Skeletal muscle cell (primary cell): Measurements from ENCODE around the gene ANXA1.

Experiments used
- DNase-seq: peaks from one replicate; pipeline ENCODE4 v3.0.0-alpha.2; 2010; ENCODE audit warnings: low read depth
- H3K4me3 ChIP-seq: 2 replicates; pipeline ENCODE4 v1.5.1; 2011; ENCODE audit warnings: low read depth, mild to moderate bottlenecking, control low read depth, low read length, moderate library complexity

The ANXA1 gene

GRCh38 chr9:73137286-73137899 is 14.3 kb upstream of the ANXA1 start:
- no peak overlapping the region for H3K4me3 ChIP-seq
- no peak for DNase-seq

GRCh38 chr9:73137914-73138313 is 13.8 kb upstream of the ANXA1 start:
- no peak overlapping the region for H3K4me3 ChIP-seq
- no peak for DNase-seq

DNA sequence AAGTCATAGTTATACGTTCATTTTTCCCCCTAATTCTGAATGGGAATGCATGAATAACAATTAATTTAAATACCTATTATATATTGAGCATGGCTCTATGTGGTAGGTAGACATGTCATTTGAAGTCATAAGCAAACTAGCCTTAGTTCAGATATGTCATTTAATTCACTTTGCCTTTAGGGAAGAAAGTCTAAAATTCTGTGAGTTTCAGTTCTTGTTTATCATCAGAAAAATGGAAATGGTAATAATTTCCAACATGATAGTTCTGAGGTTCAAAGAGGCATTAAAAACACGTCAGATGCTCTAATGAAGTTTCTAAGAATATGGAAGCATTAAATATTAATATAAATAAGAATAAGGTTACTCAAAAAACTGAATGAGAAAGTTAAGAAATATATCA is 13.1 kb upstream of the ANXA1 start:
- DNase-seq, result no peak
- H3K4me3 ChIP-seq, result no peak overlapping the region

DNA sequence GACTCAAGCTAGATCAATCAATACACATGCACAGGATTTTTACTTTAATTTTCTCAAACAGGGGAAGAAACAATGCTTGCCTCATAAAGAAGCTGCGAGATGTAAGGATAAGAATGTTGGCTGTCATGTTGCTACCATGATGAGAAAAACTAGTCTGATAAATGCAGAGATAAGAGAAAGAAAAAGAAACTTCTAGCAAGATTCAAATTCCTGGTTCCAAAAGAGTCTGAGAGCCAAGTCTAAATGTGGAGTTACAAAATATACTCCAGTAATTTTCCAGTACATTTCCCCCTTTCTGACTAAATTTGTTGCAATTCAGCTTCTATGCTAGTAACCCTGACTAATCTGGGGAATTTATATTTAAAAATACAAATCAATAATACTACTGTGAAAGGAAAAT is 10.4 kb upstream of the ANXA1 start:
- H3K4me3 ChIP-seq, result no peak overlapping the region
- DNase-seq, result no peak

GRCh38 chr9:73143711-73144328 is 7.8 kb upstream of the ANXA1 start:
- no peak overlapping the region for H3K4me3 ChIP-seq
- peak; percentile 53 for DNase-seq

- no peak for DNase-seq
- H3K4me3 ChIP-seq, result no peak overlapping the region
Measured at GRCh38 chr9:73146111-73146815, 5.4 kb upstream of the ANXA1 start.

- no peak overlapping the region for H3K4me3 ChIP-seq
- no peak for DNase-seq
Measured at GRCh38 chr9:73148447-73148937, 3.2 kb upstream of the ANXA1 start.

- H3K4me3 ChIP-seq, result peak overlapping the region; percentile 1
Measured at GRCh38 chr9:73149371-73150067, 2.1 kb upstream of the ANXA1 start.

GRCh38 chr9:73152543-73152844 is 829 bp downstream of the ANXA1 start:
- H3K4me3 ChIP-seq, result peak overlapping the region; percentile 59
- no peak for DNase-seq

More at GRCh38 chr9:73149371-73150067, 2.1 kb upstream of the ANXA1 start:
- peak; percentile 63 for DNase-seq

DNA sequence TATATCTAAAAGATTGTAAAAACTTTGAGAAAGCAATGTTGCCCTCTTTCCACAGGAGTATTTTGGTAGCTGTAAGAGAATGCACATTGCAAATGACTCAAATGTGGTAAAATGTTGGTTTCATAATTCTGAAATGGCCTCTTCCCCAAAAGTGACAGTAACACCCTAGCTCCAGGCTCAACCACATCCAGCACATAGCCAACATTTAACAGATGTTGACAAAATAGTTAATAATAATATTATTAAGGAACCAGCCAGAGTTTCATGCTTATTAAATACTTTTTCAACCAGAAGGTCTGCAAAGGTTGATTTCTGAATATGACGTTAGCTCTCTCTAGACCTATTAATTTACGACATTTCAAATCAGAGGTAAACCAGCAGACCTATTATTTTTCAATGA is 1.3 kb downstream of the ANXA1 start:
- DNase-seq, result no peak

DNA sequence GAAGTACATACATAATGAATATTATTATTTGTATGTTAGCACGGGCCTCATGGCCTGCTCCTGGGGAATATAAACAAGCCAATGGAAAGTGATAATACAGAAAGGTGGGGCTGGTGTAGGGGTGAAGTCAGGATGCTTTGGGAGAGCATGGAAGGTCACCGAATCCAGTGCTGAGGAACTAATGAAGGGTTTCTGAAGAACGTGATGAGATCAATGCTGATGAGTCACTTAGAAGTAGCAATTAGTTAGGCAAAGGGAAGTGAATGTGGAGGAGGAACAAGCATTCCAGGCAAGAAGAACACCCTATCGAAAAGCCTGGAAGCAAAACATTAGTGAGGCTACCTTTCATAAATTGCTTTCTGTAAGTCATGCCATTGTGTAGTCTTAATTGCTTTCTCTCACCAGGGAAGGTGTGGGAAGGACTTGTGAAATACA is 2.1 kb downstream of the ANXA1 start:
- H3K4me3 ChIP-seq, result peak overlapping the region; percentile 59

More for the DNA sequence above, 1.3 kb downstream of the ANXA1 start:
- H3K4me3 ChIP-seq, result peak overlapping the region; percentile 59

DNA sequence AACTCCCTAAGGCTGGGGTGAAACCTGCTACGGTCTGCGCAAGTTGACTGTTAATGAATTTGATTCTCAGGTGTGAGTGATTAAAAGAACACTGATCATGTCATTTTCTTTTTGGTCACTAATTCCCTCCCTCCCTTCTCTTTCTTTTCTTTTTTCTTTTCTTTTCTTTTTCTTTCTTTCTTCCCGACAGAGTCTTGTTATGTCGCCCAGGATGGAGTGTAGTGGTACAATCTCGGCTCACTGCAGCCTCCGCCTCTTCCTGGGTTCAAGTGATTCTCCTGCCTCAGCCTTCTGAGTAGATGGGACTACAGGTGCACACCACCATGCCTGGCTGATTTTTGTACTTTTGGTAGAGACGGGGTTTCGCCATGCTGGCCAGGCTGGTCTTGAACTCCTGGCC is 2.6 kb downstream of the ANXA1 start:
- peak overlapping the region; percentile 59 for H3K4me3 ChIP-seq
- DNase-seq, result no peak

More for the DNA sequence above, 2.1 kb downstream of the ANXA1 start:
- DNase-seq, result no peak

DNA sequence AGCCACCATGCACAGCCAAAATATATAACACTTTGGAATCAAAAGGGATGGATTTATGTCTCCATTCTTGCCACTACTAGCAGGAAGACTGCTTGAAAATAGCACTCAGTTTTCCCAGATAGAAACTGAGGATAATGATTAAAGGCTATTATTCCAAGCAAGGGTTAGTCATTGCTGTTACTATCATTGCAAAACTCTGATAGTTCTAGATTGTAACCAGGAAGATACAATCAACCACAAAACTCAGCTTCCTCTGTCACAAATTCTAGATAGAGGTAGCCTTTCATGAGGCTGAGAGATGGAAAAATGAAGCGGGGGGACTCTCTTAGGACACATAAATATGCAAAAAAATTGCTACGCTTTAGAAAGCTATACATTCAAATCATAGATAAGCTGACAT is 3.1 kb downstream of the ANXA1 start:
- no peak for DNase-seq
- no peak overlapping the region for H3K4me3 ChIP-seq

GRCh38 chr9:73155377-73155776 is 3.7 kb downstream of the ANXA1 start:
- no peak overlapping the region for H3K4me3 ChIP-seq
- DNase-seq, result no peak

DNA sequence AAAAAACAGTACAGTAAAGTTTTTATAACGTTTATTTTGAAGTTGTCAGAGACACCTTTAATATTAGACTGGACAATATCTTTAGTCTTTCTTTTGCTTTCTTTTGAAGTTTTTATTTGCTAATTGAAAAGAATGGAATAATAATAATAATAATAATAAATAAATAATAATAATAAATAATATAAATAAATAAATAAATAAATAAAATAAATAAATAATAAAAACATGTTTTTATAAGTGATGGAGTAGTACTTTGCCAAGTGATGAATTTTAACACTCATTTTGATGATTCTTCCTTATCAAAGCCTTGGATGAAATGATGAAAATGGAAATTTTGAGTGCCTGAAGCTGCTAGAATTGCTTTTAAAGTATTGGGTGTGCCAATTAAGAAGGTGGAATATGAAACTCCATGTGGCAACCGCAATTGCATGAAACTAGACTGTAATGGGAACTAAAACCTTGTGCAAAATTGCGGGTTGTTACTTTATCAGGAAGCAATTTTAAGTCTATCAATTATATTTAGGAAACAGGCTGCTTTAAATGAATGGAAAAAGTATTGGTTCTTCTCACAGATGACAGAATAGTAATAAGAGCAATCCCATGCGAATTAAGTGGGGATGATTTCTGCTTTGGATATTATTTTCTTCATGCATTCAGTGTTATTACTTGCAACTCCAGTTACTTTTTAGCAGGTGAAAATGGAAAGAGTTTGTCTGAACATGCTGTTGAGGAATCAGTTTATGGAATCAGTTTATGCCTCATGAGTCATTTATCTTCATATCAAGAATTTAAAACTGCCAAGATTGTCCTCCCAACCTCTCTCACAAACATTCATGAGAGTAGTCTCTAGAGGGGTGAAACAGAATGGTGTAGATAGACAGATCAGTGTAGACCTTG is 4.6 kb downstream of the ANXA1 start:
- no peak overlapping the region for H3K4me3 ChIP-seq
- DNase-seq, result no peak

GRCh38 chr9:73156865-73157187 is 5.2 kb downstream of the ANXA1 start:
- H3K4me3 ChIP-seq, result no peak overlapping the region
- DNase-seq, result no peak

DNA sequence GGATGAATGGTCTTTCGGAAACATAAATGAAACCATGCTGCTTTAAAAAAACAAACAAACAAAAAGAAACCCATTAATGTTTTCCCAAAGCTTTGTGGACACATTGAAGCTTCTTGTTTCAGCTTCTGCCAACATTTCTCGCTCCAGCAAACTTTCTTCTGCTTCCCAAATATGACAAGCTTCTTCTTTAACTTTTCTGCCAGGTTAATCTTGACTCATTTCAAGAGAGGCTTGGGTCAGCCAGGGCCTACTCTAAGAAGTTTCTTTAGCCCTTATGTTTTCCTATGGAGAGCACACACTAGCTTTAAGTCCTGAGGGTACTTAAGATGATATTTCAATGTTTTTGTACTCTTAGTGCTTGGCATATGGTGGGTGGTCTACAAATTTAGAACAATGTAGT is 6.1 kb downstream of the ANXA1 start:
- no peak for DNase-seq
- H3K4me3 ChIP-seq, result no peak overlapping the region

DNA sequence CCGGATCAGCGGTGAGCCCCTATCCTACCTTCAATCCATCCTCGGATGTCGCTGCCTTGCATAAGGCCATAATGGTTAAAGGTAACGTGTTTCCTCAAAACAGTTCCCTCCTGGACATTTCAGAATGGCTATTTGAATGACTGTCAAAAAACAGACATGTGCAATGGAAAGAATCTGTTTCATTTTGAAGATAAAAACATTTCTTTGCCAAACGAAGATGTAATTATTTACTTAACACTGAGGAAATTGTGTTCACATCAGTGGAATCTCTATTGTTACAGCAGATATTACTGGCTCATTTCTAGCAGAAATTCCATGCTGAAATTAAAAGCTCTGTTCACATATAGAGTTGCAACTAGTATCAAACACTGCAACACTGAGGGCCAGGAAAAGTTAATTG is 7.1 kb downstream of the ANXA1 start:
- no peak overlapping the region for H3K4me3 ChIP-seq
- no peak for DNase-seq

DNA sequence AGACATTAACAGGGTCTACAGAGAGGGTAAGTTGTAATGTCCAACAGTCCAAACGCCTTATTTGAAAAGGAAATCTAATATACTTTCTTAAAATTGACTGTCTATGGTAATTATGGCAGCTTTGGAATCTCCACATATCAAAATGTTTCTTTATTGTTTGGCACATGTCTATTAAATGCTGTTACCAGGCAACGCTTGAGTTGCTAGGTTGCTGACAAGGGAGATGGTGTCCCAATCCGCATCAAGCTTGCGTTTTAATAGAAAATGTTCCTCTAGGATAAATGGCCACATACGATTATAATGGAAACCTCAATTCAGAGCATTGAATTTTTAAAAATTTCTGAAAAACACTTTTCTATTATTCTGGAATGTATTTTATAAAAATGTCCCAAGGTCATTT is 9.2 kb downstream of the ANXA1 start:
- no peak overlapping the region for H3K4me3 ChIP-seq
- DNase-seq, result no peak
